HEK293 (cell line): Measurements from ENCODE around the gene PIK3CD.

Experiments used
- CTCF ChIA-PET: fragments of 350-600 bp; formaldehyde crosslinking; extraction: SDS; loops from one replicate; lab custom pipeline; 2021; ENCODE audit warnings: antibody characterized with exemption; lab: Yijun Ruan, JAX
- POLR2A ChIA-PET: fragments of 300-600 bp; formaldehyde crosslinking; extraction: SDS; loops from one replicate; lab custom pipeline; 2020; ENCODE audit warnings: antibody characterized with exemption, inconsistent platforms; lab: Yijun Ruan, JAX
- H3K27ac ChIP-seq: fragments of 200-500 bp; sonication (Bioruptor generic); 2 replicates; pipeline ENCODE4 v1.5.1; 2014; ENCODE audit warnings: low read depth, low read length, control low read depth, inconsistent platforms; ENCODE audit errors: extremely low read depth
- H3K36me3 ChIP-seq, 2 experiments: fragments of 200-500 bp in 1 of 2; sonication (Bioruptor generic) in 1 of 2; 1 replicate in 1 of 2; 2 replicates in 1 of 2; pipeline ENCODE4 v1.5.1; 2014 to 2017; ENCODE audit warnings: inconsistent platforms in 2 of 2, low read length in 2 of 2; ENCODE audit not compliant: control insufficient read depth in 2 of 2, insufficient read depth in 1 of 2
- H3K4me1 ChIP-seq: fragments of 200-500 bp; sonication (Bioruptor generic); 2 replicates; pipeline ENCODE4 v1.5.1; 2014; ENCODE audit warnings: mild to moderate bottlenecking, low read length, inconsistent platforms; ENCODE audit not compliant: control insufficient read depth, insufficient read depth
- H3K4me3 ChIP-seq: 2 replicates; pipeline ENCODE4 v1.5.1; 2011; ENCODE audit warnings: low read depth, mild to moderate bottlenecking, control low read depth, low read length, moderate library complexity
- H3K9me3 ChIP-seq: fragments of 200-500 bp; sonication (Bioruptor generic); 2 replicates; pipeline ENCODE4 v1.5.1; 2014; ENCODE audit warnings: low read depth, low read length, inconsistent platforms; ENCODE audit not compliant: control insufficient read depth, insufficient read depth
- EGR2 ChIP-seq: fragments of 450-650 bp; formaldehyde crosslinking; IDR thresholded peaks from 2 replicates; pipeline ENCODE4 v1.5.1; 2016; ENCODE audit warnings: low read depth, missing biosample characterization, missing genetic modification characterization
- OSR2 ChIP-seq: fragments of 450-650 bp; formaldehyde crosslinking; IDR thresholded peaks from 2 replicates; pipeline ENCODE4 v1.5.1; 2016; ENCODE audit warnings: missing biosample characterization, missing genetic modification characterization
- SP7 ChIP-seq: fragments of 450-650 bp; formaldehyde crosslinking; IDR thresholded peaks from 2 replicates; pipeline ENCODE4 v1.5.1; 2016; ENCODE audit warnings: missing biosample characterization, missing genetic modification characterization
- YY1 ChIP-seq: fragments of 450-650 bp; formaldehyde crosslinking; IDR thresholded peaks from 2 replicates; pipeline ENCODE4 v1.5.1; 2018; ENCODE audit warnings: missing biosample characterization, missing genetic modification characterization
- ZBTB20 ChIP-seq: fragments of 450-650 bp; formaldehyde crosslinking; IDR thresholded peaks from 2 replicates; pipeline ENCODE4 v1.5.1; 2016; ENCODE audit warnings: missing biosample characterization, missing genetic modification characterization
- ZFP41 ChIP-seq: fragments of 450-650 bp; formaldehyde crosslinking; IDR thresholded peaks from 2 replicates; pipeline ENCODE4 v1.5.1; 2016; ENCODE audit warnings: missing biosample characterization, missing genetic modification characterization, borderline replicate concordance
- ZNF138 ChIP-seq: fragments of 450-650 bp; formaldehyde crosslinking; IDR thresholded peaks from 2 replicates; pipeline ENCODE4 v1.5.1; 2016; ENCODE audit warnings: missing biosample characterization, missing genetic modification characterization, borderline replicate concordance
- ZNF140 ChIP-seq: fragments of 450-650 bp; formaldehyde crosslinking; IDR thresholded peaks from 2 replicates; pipeline ENCODE4 v1.5.1; 2016; ENCODE audit warnings: missing biosample characterization, missing genetic modification characterization
- ZNF16 ChIP-seq: fragments of 450-650 bp; formaldehyde crosslinking; IDR thresholded peaks from 2 replicates; pipeline ENCODE4 v1.5.1; 2016; ENCODE audit warnings: low read depth, missing biosample characterization, missing genetic modification characterization
- ZNF223 ChIP-seq: fragments of 450-650 bp; formaldehyde crosslinking; IDR thresholded peaks from 2 replicates; pipeline ENCODE4 v1.5.1; 2016; ENCODE audit warnings: missing biosample characterization, missing genetic modification characterization
- ZNF274 ChIP-seq, 2 experiments: fragments of 200-500 bp in 1 of 2; fragments of 450-650 bp in 1 of 2; sonication (Bioruptor generic) in 1 of 2; formaldehyde crosslinking in 1 of 2; IDR thresholded peaks; 2 replicates each; pipeline versions ENCODE4 v1.5.1 to v1.6.1; 2014 to 2016; ENCODE audit warnings: borderline replicate concordance in 1 of 2, inconsistent platforms in 1 of 2, low read length in 1 of 2, missing biosample characterization in 1 of 2, missing genetic modification characterization in 1 of 2
- ZNF341 ChIP-seq: fragments of 450-650 bp; formaldehyde crosslinking; IDR thresholded peaks from 2 replicates; pipeline ENCODE4; 2016; ENCODE audit warnings: low read depth, missing biosample characterization, missing genetic modification characterization
- ZNF350 ChIP-seq: fragments of 450-650 bp; formaldehyde crosslinking; IDR thresholded peaks from 2 replicates; pipeline ENCODE4 v1.5.0; 2017; ENCODE audit warnings: missing biosample characterization, mild to moderate bottlenecking, missing genetic modification characterization
- ZNF391 ChIP-seq: fragments of 450-650 bp; formaldehyde crosslinking; IDR thresholded peaks from 2 replicates; pipeline ENCODE4 v1.5.1; 2016; ENCODE audit warnings: low read depth, missing biosample characterization, missing genetic modification characterization, borderline replicate concordance
- ZNF514 ChIP-seq: fragments of 450-650 bp; formaldehyde crosslinking; IDR thresholded peaks from 2 replicates; pipeline ENCODE4 v1.5.1; 2016; ENCODE audit warnings: missing biosample characterization, missing genetic modification characterization
- ZNF670 ChIP-seq: fragments of 450-650 bp; formaldehyde crosslinking; IDR thresholded peaks from 2 replicates; pipeline ENCODE4 v1.5.1; 2016; ENCODE audit warnings: missing biosample characterization, missing genetic modification characterization, low read depth
- ZNF677 ChIP-seq: fragments of 450-650 bp; IDR thresholded peaks from 2 replicates; pipeline ENCODE4 v1.5.0; 2018; ENCODE audit warnings: missing biosample characterization, mild to moderate bottlenecking, missing genetic modification characterization, moderate library complexity
- ZSCAN16 ChIP-seq: fragments of 450-650 bp; formaldehyde crosslinking; IDR thresholded peaks from 2 replicates; pipeline ENCODE4 v1.5.1; 2016; ENCODE audit warnings: missing biosample characterization, missing genetic modification characterization
- TF ChIP-seq, protein P1 (sequence below): fragments of 450-650 bp; formaldehyde crosslinking; IDR thresholded peaks from 2 replicates; pipeline ENCODE4 v1.5.1; 2016; ENCODE audit warnings: missing biosample characterization, missing genetic modification characterization
- TF ChIP-seq, protein P2 (sequence below): fragments of 450-650 bp; formaldehyde crosslinking; IDR thresholded peaks from 2 replicates; pipeline ENCODE4 v1.5.1; 2016; ENCODE audit warnings: missing biosample characterization, missing genetic modification characterization
- TF ChIP-seq, protein P3 (sequence below): fragments of 450-650 bp; IDR thresholded peaks from 2 replicates; pipeline ENCODE4 v1.5.1; 2018; ENCODE audit warnings: missing biosample characterization, missing genetic modification characterization
- TF ChIP-seq, protein P4 (sequence below): fragments of 450-650 bp; formaldehyde crosslinking; IDR thresholded peaks from 2 replicates; pipeline ENCODE4 v1.5.1; 2016; ENCODE audit warnings: missing biosample characterization, missing genetic modification characterization, borderline replicate concordance
- TF ChIP-seq, protein P5 (sequence below): sonication (generic); formaldehyde crosslinking; IDR thresholded peaks from 2 replicates; pipeline ENCODE4 v1.8.1; 2022; ENCODE audit warnings: mild to moderate bottlenecking, moderate library complexity, missing genetic modification reagents

PIK3CD gene

DNA sequence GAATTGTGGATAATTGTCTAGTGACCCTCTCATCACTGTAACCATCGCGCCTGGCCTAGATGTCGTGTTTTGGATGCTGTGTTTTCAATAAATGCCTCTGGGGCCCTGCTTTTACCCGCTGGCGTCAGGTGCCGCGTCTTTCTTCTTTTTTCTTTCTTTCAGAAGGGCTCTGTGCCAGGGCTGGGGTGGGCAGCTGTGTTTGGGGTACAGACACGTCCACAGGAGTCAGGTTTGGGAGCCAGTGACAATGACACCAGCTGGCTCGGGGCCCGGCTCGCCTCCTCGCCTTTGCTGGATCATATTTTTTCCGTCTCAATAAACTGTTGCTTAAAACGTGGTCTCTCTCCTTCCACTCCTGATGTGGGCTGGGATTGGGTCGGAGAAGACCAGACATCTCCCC, 46.7 kb upstream of the PIK3CD start (continued):
- TF ChIP-seq, protein P1, sequence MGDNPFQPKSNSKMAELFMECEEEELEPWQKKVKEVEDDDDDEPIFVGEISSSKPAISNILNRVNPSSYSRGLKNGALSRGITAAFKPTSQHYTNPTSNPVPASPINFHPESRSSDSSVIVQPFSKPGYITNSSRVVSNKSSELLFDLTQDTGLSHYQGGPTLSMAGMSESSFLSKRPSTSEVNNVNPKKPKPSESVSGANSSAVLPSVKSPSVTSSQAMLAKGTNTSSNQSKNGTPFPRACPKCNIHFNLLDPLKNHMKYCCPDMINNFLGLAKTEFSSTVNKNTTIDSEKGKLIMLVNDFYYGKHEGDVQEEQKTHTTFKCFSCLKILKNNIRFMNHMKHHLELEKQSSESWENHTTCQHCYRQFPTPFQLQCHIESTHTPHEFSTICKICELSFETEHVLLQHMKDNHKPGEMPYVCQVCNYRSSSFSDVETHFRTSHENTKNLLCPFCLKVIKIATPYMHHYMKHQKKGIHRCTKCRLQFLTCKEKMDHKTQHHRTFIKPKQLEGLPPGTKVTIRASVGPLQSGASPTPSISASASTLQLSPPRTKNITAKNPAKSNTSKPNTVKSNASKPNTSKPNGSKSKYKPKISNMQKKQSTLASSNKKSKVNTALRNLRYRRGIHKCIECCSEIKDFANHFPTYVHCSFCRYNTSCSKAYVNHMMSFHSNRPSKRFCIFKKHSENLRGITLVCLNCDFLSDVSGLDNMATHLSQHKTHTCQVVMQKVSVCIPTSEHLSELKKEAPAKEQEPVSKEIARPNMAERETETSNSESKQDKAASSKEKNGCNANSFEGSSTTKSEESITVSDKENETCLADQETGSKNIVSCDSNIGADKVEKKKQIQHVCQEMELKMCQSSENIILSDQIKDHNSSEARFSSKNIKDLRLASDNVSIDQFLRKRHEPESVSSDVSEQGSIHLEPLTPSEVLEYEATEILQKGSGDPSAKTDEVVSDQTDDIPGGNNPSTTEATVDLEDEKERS (tag by site-specific recombination) = no peak
- TF ChIP-seq, protein P2, sequence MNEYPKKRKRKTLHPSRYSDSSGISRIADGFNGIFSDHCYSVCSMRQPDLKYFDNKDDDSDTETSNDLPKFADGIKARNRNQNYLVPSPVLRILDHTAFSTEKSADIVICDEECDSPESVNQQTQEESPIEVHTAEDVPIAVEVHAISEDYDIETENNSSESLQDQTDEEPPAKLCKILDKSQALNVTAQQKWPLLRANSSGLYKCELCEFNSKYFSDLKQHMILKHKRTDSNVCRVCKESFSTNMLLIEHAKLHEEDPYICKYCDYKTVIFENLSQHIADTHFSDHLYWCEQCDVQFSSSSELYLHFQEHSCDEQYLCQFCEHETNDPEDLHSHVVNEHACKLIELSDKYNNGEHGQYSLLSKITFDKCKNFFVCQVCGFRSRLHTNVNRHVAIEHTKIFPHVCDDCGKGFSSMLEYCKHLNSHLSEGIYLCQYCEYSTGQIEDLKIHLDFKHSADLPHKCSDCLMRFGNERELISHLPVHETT (tag by site-specific recombination) = no peak
- TF ChIP-seq ZNF391 (tag by site-specific recombination) = no peak
- no peak for TF ChIP-seq ZNF223 (tag by site-specific recombination)
- TF ChIP-seq ZNF138 (tag by site-specific recombination) = no peak
- TF ChIP-seq ZNF677 = no peak
- TF ChIP-seq ZFP41 (tag by site-specific recombination) = no peak
- no peak for TF ChIP-seq ZNF140 (tag by site-specific recombination)
- no peak for TF ChIP-seq ZSCAN16 (tag by site-specific recombination)
- TF ChIP-seq ZBTB20 (tag by site-specific recombination) = no peak
- no peak for TF ChIP-seq ZNF514 (tag by site-specific recombination)
- no peak for TF ChIP-seq ZNF274 (IDR thresholded peaks at IDR 0.05; ENCODE audit: low read length)
- no peak for TF ChIP-seq ZNF274 (tag by site-specific recombination; IDR thresholded peaks at IDR 0.05; ENCODE audit: borderline replicate concordance)

DNA sequence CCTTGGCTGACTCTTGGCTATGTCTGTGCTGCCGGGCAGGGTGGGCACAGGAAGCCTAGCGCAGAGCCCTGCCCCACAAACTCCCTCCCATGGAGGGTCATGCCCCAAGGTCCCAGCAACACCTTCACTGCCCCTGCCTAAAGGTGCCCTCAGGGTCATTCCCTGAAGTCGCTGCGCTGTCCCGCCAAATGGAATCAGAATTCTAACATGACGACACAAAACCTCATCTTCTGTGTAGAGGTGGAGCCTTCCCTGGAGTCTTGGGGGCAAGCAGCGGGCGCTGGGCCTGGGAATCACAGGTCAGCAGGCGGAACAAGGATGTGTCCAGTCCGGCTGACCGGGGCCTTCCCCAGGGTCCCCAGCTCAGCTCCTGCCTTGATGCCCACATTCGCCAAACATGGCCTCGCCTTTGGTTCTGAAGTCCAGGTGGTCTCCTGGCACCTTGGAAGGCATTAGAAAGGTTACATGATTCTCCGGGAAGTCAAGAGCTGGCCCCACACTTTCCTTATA, 45.5 kb upstream of the PIK3CD start:
- Histone ChIP-seq H3K9me3 (no peaks in the 10 kb centered on the region), H3K4me3 (no peak overlapping the region), H3K36me3 (peaks cover 0 to 97% of the 10 kb centered on the region in 2 experiments; a peak in 2 of 3 replicates), H3K27ac (no peak overlapping the region), H3K4me1 (no peaks in the 10 kb centered on the region)
- ChIA-PET POLR2A (no interaction called here), CTCF (interaction anchor here (0.5 kb wide), 1 partner anchor 269 kb away, joined by 3 read pairs; no protein-coding TSS in a partner anchor)
- TF ChIP-seq, protein P3, sequence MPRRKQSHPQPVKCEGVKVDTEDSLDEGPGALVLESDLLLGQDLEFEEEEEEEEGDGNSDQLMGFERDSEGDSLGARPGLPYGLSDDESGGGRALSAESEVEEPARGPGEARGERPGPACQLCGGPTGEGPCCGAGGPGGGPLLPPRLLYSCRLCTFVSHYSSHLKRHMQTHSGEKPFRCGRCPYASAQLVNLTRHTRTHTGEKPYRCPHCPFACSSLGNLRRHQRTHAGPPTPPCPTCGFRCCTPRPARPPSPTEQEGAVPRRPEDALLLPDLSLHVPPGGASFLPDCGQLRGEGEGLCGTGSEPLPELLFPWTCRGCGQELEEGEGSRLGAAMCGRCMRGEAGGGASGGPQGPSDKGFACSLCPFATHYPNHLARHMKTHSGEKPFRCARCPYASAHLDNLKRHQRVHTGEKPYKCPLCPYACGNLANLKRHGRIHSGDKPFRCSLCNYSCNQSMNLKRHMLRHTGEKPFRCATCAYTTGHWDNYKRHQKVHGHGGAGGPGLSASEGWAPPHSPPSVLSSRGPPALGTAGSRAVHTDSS (tag by site-specific recombination) = no peak
- TF ChIP-seq ZNF16 (tag by site-specific recombination) = no peak
- TF ChIP-seq ZNF350 (tag by site-specific recombination) = no peak
- TF ChIP-seq, protein P4, sequence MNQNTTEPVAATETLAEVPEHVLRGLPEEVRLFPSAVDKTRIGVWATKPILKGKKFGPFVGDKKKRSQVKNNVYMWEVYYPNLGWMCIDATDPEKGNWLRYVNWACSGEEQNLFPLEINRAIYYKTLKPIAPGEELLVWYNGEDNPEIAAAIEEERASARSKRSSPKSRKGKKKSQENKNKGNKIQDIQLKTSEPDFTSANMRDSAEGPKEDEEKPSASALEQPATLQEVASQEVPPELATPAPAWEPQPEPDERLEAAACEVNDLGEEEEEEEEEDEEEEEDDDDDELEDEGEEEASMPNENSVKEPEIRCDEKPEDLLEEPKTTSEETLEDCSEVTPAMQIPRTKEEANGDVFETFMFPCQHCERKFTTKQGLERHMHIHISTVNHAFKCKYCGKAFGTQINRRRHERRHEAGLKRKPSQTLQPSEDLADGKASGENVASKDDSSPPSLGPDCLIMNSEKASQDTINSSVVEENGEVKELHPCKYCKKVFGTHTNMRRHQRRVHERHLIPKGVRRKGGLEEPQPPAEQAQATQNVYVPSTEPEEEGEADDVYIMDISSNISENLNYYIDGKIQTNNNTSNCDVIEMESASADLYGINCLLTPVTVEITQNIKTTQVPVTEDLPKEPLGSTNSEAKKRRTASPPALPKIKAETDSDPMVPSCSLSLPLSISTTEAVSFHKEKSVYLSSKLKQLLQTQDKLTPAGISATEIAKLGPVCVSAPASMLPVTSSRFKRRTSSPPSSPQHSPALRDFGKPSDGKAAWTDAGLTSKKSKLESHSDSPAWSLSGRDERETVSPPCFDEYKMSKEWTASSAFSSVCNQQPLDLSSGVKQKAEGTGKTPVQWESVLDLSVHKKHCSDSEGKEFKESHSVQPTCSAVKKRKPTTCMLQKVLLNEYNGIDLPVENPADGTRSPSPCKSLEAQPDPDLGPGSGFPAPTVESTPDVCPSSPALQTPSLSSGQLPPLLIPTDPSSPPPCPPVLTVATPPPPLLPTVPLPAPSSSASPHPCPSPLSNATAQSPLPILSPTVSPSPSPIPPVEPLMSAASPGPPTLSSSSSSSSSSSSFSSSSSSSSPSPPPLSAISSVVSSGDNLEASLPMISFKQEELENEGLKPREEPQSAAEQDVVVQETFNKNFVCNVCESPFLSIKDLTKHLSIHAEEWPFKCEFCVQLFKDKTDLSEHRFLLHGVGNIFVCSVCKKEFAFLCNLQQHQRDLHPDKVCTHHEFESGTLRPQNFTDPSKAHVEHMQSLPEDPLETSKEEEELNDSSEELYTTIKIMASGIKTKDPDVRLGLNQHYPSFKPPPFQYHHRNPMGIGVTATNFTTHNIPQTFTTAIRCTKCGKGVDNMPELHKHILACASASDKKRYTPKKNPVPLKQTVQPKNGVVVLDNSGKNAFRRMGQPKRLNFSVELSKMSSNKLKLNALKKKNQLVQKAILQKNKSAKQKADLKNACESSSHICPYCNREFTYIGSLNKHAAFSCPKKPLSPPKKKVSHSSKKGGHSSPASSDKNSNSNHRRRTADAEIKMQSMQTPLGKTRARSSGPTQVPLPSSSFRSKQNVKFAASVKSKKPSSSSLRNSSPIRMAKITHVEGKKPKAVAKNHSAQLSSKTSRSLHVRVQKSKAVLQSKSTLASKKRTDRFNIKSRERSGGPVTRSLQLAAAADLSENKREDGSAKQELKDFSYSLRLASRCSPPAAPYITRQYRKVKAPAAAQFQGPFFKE = no peak
- no peak for TF ChIP-seq OSR2 (tag by site-specific recombination)
- TF ChIP-seq ZNF670 (tag by site-specific recombination) = no peak
- no peak for TF ChIP-seq EGR2 (tag by site-specific recombination)
- TF ChIP-seq ZNF341 (tag by site-specific recombination) = no peak
- no peak for TF ChIP-seq YY1
- TF ChIP-seq, protein P5, sequence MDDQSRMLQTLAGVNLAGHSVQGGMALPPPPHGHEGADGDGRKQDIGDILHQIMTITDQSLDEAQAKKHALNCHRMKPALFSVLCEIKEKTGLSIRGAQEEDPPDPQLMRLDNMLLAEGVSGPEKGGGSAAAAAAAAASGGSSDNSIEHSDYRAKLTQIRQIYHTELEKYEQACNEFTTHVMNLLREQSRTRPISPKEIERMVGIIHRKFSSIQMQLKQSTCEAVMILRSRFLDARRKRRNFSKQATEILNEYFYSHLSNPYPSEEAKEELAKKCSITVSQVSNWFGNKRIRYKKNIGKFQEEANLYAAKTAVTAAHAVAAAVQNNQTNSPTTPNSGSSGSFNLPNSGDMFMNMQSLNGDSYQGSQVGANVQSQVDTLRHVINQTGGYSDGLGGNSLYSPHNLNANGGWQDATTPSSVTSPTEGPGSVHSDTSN (CRISPR knock-in tag) = no peak
- TF ChIP-seq ZNF140 (tag by site-specific recombination) = no peak
- no peak for TF ChIP-seq SP7 (tag by site-specific recombination)
